T-helper 22 cell (primary cell): ENCODE measurements around the gene SLC26A9.
"Not testable (repeated sequence)": the region's sequence is repeated elsewhere in the genome, so short reads cannot be mapped to it uniquely, and the experiment has no call there.

Experiments
- DNase-seq: peaks from one replicate; pipeline ENCODE4 v3.0.0-alpha.2; 2020; ENCODE audit warnings: low read depth

Gene SLC26A9

DNA sequence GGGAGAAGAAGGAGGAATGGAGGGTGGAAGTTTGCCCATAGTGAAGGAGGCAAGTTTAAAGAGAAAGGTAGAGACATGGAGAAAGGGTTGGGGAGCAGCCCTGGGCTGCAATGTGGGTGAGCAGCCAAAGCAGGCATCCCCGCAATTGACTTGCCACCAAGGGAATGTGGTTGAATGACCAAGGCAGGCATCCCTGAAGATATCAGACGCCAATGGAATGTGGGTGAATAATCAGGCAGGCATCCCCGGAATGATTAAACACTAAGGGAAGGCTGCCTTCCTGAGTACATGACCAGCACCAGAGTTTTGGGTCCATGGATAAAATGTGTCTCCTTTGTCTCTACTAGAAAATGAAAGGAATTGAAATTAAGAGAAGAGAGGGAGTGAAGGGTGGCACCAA is 53.5 kb downstream of the SLC26A9 start:
- DNase-seq, result not testable (repeated sequence)

DNA sequence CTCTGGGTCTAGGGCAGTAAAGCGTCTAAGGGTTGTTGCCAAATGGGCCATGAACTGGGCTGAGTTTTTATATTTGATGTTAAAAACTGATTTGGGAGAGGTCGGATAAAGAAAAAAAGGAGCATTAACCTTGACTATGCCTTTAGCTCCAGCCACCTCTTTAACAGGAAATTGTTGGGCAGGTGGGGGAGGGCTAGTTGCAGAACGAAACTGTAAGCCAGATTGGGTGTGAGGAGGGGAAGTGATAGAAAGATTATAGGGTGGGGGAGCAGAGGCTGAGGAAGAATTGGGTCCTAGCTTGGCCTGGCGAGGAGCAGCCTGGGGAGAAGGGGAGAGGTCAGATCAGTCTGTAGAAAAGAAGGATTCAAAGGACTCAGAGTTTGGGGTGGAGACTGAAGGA is 54.2 kb downstream of the SLC26A9 start:
- not testable (repeated sequence) for DNase-seq

DNA sequence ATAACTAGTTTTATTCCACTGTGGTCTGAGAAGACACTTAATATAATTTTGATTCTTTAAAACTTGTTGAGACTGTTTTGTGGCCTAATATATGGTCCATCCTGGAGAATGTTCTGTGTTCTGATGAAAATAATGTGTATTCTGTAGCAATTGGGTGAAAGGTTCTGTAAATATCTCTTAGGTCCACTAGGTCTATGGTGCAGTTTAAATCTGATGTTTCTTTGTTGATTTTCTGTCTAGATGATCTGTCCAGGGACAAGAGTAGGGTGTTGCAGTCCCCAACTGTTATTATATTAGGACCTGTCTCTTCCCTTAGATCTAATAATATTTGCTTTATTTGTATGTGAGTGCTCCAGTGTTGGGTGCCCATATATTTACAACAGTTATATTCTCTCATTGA is 59.5 kb downstream of the SLC26A9 start:
- no peak for DNase-seq

DNA sequence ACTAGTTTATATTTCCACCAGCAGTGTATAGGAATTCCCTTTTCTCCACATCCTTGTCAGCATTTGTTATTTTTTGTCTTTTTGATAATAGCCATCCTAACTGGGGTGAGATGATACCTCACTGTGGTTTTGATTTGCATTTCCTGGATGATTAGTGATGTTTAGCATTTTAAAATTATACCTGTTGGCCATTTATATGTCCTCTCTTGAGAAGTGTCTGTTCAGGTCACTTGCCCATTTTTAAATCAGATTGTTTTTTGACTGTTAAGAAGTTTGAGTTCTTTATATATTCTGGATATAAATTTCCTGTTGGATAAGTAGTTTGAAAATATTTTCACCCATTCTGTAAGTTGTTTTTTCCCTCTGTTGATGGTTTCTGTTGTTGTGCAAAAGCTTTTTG is 62.3 kb downstream of the SLC26A9 start:
- DNase-seq, result no peak

DNA sequence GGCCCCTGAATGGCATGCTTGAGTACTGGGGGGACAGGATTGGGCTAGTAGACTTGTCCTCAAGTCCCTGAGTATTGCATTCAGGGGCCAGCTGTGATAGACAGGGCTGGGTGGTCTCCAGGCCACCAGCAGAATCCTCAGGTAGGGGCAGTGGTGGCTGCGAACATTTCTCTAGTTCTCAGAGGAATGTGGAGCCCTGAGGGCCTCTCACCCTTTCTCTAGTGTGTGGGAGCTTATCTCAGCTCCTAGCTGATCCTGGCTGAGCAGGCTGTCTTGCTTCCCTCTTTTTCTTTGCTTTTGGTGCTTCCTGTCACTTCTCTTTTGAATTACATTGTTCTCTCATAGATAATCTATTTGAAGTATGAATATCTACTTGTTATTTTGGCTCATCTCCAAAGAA is 63.3 kb downstream of the SLC26A9 start:
- DNase-seq, result no peak

DNA sequence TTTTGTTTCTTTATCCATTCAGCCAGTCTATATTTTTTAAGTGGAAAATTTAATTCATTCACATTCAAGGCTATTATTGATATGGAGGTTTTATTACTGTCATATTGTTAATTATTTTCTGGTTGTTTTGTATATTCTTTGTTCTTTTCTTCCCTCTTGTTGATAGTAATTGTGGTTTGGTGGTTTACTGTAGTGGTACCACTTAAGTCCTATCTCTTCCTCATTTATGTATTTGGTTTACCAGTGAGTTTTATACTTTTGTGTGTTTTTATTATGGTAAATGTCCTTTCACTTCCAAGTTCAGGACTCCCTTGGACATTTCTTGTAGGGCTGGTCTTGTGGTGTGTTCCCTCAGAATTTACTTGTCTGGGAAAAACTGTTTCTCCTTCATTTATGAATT is 65.2 kb downstream of the SLC26A9 start:
- no peak for DNase-seq

DNA sequence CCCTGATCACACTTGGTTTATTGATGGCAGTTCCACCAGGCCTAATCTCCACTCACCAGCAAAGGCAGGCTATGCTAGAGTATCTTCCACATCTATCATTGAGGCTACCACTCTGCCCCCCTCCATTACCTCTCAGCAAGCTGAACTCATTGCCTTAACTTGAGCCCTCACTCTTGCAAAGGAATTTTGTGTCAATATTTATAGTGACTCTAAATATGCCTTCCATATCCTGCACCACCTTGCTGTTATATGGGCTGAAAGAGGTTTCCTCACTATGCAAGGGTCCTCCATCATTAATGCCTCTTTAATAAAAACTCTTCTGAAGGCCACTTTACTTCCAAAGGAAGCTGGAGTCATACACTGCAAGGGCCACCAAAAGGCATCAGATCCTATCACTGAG is 70.1 kb downstream of the SLC26A9 start:
- not testable (repeated sequence) for DNase-seq

DNA sequence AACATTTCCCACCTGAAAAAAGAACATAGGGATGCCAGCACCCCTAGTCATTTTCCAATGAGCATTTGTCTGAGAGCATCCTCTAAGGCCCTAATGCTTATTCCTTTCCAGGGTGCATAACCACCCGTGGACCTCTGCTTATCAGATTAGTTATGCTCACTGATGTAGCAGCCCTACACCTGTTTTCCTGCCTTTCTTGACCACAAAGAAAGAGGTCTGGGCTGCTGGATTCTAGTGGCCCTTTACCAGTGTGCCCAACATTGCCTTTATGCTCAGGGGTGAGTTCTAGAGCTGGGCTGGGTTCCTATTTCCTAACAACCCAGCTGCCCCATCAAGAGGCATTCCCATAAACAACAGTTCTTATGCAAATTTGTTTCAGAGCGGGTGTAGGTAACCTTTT is 73.0 kb downstream of the SLC26A9 start:
- DNase-seq, result no peak
